GM12873 (cell line): ENCODE results near the gene CSRP1.

Source experiments
- CTCF ChIP-seq: IDR thresholded peaks from 2 replicates; pipeline ENCODE4 v1.5.1; 2012; ENCODE audit warnings: low read depth, mild to moderate bottlenecking, moderate library complexity, low read length, control low read depth; ENCODE audit not compliant: insufficient read depth; ENCODE audit errors: missing control alignments

CSRP1 gene

DNA sequence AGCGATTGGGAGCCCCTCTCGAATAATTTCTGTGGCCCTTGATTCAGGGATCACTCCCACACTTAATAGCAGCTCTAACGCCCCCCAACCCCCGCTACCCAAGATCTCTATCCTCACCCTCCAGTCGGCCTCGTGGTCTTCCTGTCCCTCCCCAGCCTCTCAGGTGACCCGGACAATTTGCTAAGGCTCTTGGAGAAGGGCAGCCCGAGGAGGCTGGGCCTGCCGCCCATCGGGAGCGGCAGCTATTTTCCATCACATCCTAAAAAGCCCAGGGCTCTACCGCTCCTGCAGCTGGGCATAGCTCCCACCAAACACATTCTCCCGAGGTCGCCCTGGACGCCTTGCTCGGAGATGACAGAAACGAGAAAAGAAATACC is 25.9 kb downstream of the CSRP1 start:
- no peak for TF ChIP-seq CTCF

GRCh38 chr1:201480231-201481003 is 26.5 kb downstream of the CSRP1 start:
- TF ChIP-seq CTCF = no peak

GRCh38 chr1:201479201-201479730 is 27.7 kb downstream of the CSRP1 start:
- no peak for TF ChIP-seq CTCF

GRCh38 chr1:201476670-201477344 is 30.1 kb downstream of the CSRP1 start:
- TF ChIP-seq CTCF = no peak

DNA sequence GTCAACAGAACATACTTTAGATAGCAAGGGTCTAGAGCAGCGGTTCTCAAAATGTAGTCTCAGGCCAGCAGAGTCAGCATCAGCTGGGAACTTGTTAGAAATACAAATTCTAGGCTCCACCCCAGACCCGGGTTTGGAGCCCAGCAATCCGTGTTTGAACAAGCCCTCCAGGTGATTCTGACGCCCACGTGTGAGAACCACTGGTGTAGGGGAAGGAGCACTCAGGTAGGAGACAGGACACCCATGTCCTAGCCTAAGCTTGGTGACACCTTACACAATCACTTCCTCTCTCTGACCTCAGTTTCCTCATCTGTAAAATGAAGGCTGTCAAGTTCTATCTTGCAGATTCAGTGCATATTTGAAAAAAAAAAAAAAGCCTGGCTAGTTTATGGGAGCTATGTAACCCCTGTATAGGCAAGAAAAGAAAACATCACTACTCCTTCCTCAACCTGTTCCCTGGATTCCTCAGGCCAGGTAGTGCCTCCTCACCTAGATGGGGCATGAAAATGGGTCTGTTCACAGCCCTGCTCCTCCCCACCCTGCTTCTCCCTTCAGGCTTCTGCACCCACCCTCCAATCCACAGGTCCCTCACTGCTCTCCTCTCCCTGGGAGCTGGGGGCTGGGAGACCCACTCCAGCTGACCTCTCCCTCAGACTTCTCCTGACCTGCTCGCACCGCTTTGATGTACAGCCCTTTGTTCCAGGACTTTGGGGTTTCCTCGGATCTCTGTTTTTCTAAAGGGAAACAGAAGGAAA is 30.8 kb downstream of the CSRP1 start:
- no peak for TF ChIP-seq CTCF

GRCh38 chr1:201475130-201475529 is 31.8 kb downstream of the CSRP1 start:
- TF ChIP-seq CTCF = no peak

DNA sequence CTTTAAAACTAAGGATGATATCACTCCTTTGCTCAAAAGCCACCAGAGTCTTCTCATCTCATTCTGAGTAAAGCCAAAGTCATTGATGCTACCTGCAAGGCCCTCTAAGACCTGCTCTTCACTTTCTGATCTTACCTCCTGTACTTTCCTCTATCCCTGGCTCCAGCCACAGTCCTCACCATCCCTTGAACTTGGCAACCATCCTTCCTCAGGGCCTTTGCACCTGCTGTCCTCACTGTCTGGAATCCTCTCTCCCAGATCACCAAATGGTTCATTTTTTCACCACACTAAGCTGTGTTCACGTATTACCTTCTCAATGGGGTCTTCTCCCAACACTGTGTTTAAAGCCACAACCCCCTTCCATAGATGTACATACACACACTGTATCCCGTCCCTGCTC is 33.6 kb downstream of the CSRP1 start:
- TF ChIP-seq CTCF = no peak
